ENCODE results near the gene TRIM66.

TRIM66 gene

DNA sequence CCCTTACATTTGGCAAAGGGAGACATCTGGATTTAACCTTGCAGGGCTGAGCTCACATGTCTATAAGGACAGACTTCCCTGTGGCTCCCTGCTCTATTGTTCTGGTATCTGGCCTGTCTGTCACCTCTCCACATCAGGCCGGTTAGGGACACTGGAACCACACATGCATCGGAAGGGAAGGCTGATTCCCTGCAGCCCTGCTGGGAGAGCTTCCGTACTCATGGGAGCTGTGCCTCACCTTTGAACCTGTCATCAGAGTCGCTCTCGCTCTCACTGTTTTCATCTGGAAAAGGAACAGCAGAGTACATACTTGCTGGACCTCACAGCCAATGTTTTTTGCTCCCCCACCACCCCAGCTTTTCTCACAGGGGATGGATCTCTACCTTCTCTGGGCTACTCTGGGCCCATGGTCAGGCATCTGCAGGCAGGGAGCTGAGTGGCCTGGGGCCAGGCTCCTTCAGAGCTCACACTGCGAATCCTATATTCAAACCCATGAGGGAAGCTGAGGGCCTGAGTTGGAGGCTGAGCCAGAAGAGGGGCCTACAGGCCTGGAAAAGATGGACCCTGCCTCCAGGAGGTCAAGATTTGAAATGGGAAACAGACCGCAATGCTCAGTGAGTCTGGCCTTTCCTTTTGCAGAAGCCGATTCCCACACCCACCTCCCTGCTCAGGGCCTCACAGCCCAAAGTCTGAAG, 31.4 kb upstream of the TRIM66 start:
- no peak for DNase-seq (ENCODE audit: low read depth, low spot score)

DNA sequence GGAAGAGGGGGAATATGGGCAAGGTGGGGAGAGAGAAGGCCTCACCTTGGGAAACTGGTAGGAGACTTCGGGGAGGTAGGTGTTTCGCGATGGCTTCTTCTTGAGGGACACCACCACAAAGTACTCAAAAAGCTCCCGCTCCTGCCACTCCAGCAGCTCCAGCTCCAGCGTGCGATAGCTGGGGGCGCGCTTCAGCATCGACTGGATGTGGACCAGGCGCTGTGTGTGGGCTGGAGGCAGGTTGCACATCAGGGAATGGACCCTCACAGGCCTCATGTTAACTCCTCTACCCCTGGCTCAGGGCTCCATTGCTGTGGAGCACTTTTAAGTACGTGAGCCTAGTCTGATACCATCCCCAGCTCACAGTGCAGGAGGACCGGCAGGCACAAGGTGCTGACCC, 30.0 kb upstream of the TRIM66 start:
- DNase-seq (ENCODE audit: low read depth, low spot score) = no peak

DNA sequence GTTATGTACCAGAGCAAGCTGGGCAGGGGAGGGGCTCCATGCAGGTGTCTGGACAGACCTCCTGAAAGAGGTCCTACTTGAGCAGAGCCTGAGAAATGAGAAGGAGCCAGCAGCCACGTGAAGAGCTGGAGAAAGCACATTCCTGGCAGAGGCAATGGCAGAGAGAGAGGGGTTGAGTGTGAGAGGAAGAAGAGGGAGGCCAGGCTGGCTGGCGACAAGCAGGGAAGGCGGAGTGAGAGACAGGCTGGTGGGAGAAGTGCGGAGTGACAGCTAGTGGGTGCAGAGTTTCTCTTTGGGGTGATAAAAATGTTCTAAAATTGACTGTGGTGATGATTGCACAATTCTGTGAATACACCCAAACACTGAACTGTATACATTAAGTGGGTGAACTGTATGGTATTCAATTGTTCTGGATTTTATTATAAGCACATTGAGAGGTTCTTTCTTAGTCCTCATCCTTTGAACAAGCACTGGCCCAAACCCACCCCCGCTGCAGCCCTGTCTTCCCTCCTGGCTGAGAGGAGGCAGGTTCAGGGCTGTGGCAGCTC, 29.5 kb upstream of the TRIM66 start:
- DNase-seq (ENCODE audit: low read depth, low spot score) = no peak

DNA sequence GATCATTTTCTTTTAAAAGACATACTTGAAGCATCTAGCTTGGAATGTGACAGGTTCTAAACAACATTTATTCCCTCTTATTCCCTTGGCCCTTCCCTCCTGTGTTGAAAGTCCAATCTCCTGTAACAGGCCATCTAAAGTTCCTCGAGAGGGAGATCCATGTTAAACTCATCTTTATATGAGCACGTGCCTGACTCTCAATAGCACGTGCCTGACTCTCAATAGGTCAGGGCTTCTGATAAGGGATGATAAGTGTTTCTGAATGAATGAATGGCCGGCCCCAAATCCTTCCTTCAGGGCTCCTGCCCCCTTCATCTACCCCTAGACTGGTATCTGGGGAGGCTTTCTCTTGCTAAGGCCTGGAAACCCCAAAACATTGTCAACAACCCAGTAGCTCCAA, 27.3 kb upstream of the TRIM66 start:
- DNase-seq (ENCODE audit: low read depth, low spot score) = no peak

DNA sequence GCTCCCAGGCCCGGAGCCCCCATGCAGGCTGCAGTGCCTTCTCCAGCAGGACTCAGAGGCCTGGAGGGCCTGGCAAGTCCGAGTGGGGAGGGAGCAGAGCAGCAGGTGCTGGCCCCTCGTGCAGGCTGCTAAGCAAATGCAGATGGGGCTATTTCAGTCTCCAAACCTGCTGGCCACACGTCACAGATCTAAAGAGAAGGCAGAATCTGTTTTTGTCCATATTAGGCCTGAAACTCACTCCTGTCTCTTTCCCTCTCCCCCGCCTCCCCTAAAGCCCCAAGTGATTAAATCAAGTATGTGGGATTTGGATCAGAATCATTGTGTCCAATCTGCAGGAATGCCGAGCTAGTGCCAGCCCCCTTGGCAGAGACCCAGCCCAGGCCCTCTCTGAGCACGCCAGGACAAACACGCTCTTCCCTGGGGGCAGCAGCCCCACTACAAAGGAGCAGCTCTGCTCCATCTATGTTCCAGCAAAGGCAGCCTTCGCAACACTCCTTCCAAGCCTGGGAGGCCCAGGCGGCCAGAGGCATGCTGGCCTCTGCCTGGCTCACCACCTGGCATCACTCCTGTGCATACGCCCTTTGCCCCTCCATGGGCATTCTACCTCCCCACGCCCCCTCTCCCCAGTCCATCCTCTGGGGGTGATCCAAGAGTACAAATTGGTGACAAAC, 26.7 kb upstream of the TRIM66 start:
- no peak for DNase-seq (ENCODE audit: low read depth, low spot score)

DNA sequence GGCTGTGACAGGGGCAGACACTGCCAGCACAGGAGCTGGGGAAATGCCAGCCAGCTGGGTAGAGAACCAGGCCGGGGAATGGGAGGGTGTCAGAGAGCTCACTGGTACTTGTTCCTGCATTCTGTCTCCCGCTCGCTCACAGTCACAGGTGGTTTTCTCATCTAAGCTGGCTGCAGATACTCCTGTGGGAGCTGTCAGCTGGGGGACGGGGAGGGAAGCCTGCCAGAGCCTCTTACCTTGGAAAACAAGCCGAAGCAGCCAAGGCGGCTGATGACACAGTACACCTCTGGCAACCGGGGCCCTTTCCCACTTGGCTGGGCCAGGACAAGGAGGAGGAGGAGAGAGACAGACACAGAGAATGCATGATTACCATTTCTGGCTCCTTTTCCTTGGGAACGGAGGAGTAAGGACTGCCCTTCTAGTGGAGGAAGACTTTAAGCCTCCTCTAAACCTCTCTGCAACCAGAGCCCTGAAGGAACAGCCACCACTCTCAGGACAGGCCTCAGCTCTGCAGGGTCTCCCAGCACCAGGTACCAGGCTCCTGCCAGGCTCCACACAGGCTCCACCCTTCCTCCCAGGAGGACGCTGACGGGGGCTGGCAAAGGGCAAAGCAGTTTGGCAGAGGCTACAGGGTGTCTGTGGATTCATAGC, 25.2 kb upstream of the TRIM66 start:
- DNase-seq (ENCODE audit: low read depth, low spot score) = no peak

DNA sequence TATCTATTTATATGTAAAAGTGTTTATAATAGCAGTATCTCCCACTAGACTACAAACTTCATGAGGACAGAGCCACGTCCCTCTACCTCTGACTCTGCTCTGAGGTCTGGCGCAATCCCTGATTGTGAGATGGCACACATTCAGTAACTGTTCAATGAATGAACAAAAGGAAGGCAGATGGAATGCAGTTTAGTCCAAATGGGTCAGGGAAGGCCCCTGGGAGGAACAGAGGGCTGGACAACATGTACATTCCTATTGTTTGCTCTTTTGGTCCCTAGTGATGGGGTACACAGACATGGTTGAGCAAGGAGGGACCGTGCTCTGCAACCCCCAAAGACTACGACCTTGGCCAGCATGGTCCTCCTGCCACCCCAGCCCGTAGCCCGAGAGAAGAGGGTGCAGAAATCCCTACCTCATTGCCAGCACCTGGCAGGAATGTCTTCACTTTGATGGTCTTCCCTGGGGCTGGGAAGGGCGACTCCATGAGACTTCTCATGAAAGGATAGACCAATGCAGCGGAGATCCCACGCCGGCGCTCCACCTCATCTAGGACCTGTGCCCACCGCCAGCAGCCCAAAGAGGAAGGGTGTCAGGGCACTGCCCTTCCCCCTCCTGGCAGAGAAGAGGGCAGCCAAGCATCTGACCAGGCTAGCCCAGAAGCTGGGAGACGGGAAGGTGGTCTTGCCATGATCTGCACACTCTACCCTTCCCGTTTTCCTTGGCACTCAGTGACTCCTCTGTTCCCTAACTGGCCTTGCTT, 24.4 kb upstream of the TRIM66 start:
- DNase-seq (ENCODE audit: low read depth, low spot score) = no peak

DNA sequence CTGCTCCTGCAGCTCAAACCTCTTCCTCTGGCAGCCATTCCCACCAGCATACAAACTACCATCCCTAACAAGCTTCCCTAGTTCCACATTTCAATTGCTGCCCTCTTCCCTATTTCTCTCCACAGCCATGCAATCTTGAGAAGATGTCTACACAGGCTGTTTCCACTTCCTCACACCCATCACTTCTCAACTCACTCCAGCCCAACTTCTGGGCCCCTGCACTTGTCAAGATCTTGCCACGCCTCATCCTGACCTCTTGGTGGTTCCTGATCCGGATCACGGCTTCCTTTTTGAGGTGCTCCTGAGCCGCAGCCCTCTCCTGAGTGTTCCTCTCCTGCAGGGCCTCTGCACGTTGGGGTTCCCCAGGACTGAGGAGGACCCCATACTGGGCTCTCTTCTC, 22.7 kb upstream of the TRIM66 start:
- DNase-seq (ENCODE audit: low read depth, low spot score) = no peak

DNA sequence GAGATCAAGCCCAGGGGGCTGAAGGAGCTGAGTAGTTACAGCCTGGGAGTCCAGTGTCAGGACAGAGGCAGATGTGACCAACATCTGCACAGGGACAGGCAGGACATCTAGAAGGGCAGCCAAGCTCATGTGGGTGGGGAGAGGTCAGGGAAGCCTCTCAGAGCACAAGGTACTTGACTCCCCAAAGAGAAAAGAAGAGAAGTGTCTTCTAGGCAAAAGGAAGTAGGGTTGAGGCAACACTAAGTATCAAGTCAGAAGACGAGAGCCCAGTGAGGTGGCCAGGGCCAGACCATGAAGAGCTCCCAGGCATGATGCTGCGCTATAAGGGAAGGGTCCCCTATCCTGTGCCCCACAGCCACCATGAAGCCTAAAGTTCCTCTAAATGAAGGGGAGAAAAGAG, 21.7 kb upstream of the TRIM66 start:
- DNase-seq (ENCODE audit: low read depth, low spot score) = no peak

DNA sequence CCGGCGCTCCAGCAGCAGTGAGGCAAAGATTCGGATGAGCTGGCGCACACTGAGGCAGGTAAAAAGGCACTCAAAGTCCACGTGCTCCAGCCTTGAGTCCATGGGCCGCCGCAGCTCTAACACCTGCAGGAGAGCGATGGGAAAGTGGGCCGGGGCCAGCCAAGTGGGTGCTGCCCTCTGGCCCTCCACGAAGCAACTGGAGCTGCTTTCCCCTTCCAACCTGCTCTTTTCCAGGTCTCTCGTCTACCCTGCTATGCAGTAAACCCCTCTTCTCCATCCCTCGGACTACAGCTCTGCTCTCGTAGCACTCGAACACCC, 20.1 kb upstream of the TRIM66 start:
- DNase-seq (ENCODE audit: low read depth, low spot score) = no peak

DNA sequence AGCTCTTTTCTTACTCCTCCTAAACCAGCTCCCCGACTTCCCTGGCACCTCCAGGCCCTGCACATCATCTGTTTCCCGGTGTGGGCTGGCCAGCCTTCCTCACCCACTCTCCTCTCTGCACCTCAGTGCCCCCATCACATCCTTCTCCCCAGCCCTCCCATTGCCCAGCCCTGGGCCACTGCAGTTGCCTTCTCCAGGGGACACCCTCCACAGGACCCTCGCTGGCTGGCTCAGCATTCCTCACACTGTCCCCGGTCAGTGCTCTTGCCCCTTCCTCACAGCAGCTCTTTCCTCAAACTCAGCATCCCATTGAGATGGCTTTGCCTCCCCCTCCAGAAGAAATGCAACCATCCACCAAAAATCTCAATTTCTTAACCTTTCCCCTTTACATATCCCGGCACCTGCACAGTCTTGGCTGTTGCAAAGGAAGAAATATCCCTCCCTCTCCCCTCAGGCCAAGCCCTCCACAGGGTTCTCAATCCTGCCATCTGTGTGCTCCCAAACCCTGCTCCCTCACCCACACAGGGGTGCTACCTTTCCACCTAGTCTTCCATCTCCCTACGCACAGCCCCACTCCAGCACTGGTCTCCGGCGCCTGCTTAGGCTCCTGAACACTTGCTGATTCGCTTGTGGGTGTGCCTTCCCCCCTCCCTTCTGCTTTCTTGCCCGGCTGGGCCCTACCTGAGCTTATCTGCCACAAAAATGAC, 19.6 kb upstream of the TRIM66 start:
- DNase-seq (ENCODE audit: low read depth, low spot score) = no peak

DNA sequence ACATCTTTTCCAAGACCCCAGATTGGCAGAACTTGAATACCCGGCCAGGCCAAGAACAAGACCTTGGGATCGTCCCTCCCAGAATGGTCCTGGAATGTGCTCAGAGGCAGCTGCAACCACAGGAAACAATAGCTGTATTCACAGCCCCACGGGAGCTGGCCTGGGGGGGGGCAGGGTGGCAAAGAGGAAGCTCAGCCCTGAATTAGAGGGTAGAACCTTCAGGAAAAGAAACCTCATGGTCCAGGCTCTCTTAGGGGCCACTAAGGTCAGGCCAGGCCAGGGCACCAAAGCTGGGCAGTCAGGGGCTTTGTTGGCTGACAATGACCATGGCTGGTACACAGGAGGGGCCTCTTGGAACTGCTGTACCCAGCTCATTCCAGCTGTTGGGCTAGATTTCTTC, 17.4 kb upstream of the TRIM66 start:
- DNase-seq (ENCODE audit: low read depth, low spot score) = no peak

DNA sequence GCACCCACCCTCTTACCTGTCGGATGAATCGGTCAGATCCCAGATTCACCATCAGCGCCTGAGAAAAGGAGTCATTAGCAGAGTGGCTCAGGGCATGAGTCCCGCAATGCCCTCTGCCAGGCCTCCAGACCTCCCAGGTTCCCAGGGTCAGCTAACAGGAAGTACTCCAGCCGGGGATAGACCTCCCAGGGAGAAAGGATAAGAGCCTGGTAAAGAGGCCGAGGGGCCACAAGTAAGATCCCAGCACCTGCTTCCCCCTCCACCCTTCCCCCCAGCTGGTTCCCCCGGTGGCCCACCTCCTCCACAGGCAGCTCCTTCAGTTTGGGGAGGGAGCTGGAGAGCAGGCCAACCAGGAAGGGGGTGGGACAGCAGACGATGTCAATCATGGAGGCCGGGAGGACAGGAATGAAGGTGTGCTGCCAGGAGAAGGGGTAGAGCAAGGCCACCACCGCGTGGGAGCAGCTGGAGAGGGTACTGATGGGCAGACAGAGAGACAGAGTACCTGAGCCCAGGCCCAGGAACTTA, 16.5 kb upstream of the TRIM66 start:
- DNase-seq (ENCODE audit: low read depth, low spot score) = no peak

DNA sequence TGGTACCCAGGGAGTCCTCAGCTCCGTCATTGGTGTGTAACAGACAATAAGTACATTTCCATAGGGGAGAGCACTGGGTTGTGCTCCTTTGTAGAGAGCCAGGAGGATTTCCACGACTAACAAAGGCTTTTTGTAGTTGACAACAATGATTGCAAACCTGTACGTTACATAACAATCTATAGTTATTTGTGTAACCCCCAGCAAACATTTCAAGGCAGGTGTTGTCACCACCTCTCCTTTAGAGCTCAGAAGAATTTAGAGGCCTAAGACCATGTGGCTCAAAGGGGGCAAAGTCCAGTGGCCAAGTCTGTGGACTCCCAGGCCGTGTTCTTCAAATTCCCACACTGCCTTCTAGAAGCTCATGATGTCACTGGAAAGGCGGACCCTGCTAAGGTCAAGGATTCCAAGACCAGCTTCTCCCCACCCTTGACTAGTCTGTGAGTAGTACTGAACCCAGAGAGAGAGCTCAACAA, 15.9 kb upstream of the TRIM66 start:
- no peak for DNase-seq (ENCODE audit: low read depth, low spot score)

DNA sequence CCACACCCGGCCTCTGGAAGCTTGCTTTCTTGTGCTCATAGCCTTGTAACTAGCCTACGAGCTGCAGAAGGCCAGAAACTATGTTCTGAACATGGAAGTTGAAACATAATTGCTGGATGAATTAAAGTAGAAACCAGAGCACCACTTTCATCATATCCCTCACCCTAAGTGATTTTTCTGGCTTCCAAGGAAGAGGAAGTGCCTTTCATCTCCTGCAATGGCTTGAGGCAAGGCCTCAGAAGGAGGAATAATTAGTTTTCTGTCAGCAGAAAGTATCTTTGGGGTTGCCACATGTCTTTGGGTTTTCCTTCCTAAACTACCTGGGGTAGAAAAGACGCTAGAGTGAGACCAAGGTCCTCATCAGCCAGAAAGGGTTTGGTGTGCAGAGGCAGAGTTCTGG, 14.6 kb upstream of the TRIM66 start:
- DNase-seq (ENCODE audit: low read depth, low spot score) = no peak

DNA sequence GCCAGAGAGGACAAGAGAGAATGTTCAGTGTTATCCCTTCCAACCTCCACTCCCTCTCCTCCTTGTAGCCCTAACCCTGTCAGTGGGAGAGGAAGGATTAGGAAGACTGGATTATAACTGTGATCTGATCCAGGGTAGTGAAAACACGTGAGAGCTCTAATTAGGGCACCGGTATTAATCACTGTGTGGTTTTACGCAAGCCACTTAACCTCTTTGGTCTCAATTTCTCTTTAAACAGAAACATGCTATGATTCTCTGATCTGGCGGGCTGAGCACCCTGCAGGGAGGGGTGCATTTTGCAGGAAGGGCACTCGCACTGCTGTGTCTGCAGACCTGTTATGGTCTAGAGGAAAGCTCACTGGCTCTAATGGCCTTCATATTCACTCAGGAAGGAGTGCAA, 11.7 kb upstream of the TRIM66 start:
- DNase-seq (ENCODE audit: low read depth, low spot score) = no peak

DNA sequence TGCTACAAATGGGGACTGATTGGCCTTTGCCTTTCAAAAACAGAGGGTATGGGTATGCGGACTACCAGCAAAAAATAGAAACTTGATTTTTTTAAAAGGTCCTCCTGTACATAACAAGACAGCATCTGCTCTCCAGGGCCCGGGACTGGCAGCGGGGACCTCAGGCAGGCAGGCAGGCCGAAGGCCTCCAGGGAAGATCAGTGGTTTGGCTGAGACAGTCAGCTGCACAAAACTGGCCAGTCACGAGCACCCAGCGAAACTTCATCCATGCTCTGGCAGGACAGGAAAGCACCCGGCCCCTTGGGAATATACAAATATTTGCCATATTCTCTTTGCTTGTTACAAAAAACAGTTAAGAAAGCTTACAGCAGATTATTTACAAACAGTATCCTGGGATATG, 11.1 kb upstream of the TRIM66 start:
- no peak for DNase-seq (ENCODE audit: low read depth, low spot score)

DNA sequence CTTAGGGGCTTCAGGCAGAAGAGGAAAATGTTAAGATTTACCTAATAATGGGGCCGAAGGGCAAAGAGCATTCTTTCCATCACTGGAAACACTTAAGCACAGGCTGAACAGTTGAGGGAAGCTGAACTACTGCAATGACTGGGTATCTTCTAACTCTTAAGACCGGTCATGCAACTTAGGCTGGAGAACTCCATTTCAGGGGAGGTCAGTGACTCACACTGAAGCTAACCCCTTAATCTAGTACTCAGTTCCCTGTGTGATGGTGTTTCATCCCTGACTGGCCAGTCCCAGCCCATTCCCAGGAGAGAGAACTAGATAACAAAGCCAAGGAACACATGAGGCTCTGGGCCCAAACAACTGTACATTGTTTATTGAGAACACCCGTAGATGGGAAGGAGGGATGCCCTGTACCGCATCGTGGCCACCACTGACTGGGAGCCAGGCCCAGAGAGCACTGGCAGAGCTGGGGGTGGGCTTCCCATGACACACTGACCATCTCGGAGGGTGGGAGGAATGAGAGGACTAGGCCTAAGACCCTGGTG, 10.6 kb upstream of the TRIM66 start:
- no peak for DNase-seq (ENCODE audit: low read depth, low spot score)

DNA sequence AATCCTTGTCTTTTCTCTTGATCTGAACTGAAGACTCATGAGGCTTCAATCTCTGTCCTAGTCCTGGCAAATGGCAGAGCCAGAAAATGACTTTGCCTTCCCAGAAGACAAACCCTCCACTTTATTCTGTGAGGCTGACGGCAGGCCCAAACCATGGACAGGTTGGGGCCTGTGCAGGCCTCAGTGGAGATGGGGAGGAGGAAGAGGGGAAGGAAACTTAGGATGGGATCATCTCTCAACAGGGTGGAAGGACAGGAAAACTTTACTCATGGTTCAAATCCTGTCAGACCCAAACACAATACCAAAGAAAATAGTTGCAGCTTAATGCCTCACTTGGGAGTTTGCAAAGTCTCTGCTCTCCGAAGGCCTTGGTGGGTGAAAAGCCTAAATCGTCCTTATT, 10.0 kb upstream of the TRIM66 start:
- DNase-seq (ENCODE audit: low read depth, low spot score) = no peak

DNA sequence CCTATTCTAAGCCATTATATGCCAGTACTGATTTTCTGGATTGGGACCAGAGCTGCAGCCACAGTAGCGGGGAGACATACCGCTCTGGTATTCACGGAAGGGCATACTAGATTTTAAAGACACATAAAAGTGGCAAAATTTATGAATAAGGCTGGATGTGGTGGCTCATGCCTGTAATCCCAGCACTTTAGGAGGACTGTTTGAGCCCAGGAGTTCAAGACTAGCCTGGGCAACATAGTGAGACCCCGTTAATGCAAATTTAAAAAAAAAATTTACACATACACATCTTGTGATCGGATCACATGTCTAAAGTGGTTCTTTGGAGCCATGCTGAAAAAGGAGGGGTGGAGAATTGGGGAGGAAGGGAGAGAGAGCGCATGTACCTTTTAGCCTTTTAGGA, 9.1 kb upstream of the TRIM66 start:
- DNase-seq (ENCODE audit: low read depth, low spot score) = no peak
